Stomach (tissue), 4 donors: ENCODE data around the gene IL13.

Experiments used
- POLR2A ChIP-seq, 4 donors: fragments of 450-650 bp; IDR thresholded peaks; one replicate each; pipeline ENCODE4 v1.6.1; 2016; ENCODE audit warnings: antibody characterized with exemption in 4 of 4, control low read depth in 2 of 4, mild to moderate bottlenecking in 1 of 4, moderate library complexity in 1 of 4
- POLR2AphosphoS5 ChIP-seq, 3 donors: sonication (generic); formaldehyde crosslinking; IDR thresholded peaks; one replicate each; pipeline ENCODE4 v1.6.1; 2016; ENCODE audit warnings: antibody characterized with exemption in 3 of 3
- TF ChIP-seq, protein P1 (sequence below), 7 experiments: fragments of 450-650 bp in 4 of 7; fragments of 200-600 bp in 3 of 7; sonication (generic) in 3 of 7; IDR thresholded peaks; one replicate each; pipeline ENCODE4 v1.5.1; 2016 to 2019; ENCODE audit warnings: antibody characterized with exemption in 7 of 7, control low read depth in 2 of 7, mild to moderate bottlenecking in 1 of 7

DNA sequence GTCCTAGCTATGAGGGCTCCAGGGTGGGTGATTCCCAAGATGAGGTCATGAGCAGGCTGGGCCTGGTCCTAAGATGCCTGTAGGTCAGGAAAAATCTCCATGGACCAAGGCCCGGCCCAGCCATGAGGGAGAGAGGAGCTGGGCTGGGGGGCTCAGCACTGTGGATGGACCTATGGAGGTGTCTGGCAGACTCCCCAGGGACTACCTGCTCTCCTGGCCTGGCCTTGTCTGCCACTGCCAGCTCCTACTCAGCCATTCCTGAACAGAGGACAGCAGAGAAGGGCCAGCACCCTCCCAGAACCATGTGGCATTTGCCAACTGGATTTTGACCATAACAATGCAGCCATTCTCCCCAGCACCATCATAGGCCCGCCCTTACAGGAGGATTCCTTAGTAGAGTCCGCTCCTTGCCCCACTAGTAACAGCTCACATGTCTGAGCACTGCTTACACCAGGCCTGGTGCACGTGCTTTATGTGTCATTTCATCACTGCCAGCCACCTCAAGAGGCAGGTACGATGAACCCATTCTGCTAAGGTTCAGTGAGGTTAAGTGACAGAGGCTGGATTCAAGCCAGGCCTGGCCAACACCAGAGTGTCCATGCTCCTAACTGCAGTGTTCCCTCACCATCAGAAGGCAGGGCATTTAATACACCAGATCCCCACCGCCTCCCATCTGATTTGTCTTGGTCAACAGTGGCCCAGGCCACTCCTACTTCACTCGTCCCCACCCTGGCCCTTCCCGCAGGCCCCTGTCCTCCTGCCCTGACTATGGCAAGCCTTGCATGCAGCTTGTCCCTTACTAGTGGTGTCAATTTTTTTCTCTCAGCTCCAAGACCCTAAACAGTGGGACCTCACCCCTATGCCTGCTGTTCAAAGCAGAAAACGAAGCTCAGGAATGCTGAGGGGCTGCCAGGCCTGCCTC, 669 bp downstream of the IL13 start:
- TF ChIP-seq, protein P1, sequence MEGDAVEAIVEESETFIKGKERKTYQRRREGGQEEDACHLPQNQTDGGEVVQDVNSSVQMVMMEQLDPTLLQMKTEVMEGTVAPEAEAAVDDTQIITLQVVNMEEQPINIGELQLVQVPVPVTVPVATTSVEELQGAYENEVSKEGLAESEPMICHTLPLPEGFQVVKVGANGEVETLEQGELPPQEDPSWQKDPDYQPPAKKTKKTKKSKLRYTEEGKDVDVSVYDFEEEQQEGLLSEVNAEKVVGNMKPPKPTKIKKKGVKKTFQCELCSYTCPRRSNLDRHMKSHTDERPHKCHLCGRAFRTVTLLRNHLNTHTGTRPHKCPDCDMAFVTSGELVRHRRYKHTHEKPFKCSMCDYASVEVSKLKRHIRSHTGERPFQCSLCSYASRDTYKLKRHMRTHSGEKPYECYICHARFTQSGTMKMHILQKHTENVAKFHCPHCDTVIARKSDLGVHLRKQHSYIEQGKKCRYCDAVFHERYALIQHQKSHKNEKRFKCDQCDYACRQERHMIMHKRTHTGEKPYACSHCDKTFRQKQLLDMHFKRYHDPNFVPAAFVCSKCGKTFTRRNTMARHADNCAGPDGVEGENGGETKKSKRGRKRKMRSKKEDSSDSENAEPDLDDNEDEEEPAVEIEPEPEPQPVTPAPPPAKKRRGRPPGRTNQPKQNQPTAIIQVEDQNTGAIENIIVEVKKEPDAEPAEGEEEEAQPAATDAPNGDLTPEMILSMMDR (IDR thresholded peaks at IDR 0.05) = no peak
- TF ChIP-seq POLR2AphosphoS5 (IDR thresholded peaks at IDR 0.05) = no peak
- no peak for TF ChIP-seq POLR2A (IDR thresholded peaks at IDR 0.05)
